ENCODE measurements around the gene SLC25A47.

SLC25A47 gene

DNA sequence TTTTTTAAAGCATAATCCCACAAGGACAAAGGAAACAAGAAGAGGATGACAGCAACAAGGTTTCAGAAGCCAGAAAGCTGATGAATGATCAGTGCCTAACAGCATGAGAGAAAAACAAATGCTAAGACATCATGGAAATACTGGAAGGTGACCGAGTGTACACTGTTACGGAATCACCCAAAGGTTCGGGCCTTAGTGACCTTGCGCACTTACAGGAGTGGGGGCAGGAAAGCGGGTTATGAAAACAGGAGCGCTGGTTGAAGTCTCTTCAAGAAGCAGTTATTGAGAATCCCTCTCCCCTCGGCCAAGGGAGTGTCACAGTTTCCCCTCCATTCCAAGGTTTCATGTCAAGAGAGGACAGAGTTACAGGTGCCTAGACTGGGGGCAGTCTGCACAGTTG is 42.6 kb downstream of the SLC25A47 start:
- no peak for TF ChIP-seq CTCF (IDR thresholded peaks at IDR 0.05; ENCODE audit: borderline replicate concordance, insufficient read depth, low read depth, low read length)
- H3K4me3 ChIP-seq (ENCODE audit: low read depth, low read length), result no peak overlapping the region

DNA sequence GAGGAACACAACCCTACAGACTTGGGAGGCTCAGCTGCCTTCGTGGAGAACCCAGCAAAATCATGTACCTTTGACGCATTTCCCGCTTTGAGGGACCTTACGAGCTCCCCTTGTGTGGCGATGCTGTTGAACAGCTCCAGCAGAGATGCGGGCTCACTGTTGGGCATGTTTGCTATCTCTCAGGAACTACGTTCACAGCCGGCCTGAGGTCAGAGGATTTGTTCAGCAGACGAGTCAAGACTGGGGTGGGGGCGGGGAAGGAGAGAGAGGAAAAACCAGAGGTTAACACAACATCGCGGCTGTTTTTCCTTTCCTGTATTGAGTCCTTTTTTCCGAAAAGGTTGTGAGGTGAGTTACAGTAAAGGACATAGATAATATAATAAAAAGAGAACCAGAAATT is 45.9 kb downstream of the SLC25A47 start:
- no peak for TF ChIP-seq CTCF (IDR thresholded peaks at IDR 0.05; ENCODE audit: borderline replicate concordance, insufficient read depth, low read depth, low read length)
- no peak overlapping the region for H3K4me3 ChIP-seq (ENCODE audit: low read depth, low read length)

DNA sequence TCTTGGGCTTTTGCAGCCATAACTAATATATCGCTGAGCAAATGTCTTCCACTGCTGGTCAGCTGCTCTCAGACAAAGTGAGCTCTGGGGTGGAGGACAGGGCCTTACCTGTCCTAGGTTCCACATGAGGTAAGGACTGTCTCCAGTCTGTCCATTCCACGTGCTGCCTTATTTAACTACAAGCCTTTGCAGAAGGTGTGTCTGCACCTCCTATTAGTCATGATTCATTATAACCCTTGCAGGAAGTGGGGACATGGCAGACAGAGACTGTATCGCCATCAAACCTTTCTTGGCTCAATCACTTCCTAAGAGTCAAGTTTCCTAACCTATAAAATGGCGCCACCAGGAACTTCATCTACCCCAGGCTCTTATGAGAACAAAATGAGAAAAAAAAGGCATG is 46.9 kb downstream of the SLC25A47 start:
- no peak for TF ChIP-seq CTCF (IDR thresholded peaks at IDR 0.05; ENCODE audit: borderline replicate concordance, insufficient read depth, low read depth, low read length)
- H3K4me3 ChIP-seq (ENCODE audit: low read depth, low read length), result no peak overlapping the region

DNA sequence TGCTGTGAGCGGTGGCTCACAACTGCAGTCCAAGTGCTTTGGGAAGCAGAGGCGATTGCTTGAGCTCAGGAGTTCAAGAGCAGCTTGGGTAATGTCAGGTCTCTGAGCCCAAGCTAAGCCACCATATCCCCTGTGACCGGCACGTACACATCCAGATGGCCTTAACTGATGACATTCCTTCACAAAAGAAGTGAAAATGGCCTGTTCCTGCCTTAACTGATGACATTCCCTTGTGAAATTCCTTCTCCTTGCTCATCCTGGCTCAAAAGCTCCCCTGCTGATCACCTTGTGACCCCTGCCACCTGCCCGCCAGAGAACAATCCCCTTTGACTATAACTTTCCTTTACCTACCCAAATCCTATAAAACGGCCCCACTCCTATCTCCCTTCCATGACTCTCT is 48.6 kb downstream of the SLC25A47 start:
- no peak for TF ChIP-seq CTCF (IDR thresholded peaks at IDR 0.05; ENCODE audit: borderline replicate concordance, insufficient read depth, low read depth, low read length)
- no peak overlapping the region for H3K4me3 ChIP-seq (ENCODE audit: low read depth, low read length)

- TF ChIP-seq CTCF (IDR thresholded peaks at IDR 0.05; ENCODE audit: borderline replicate concordance, insufficient read depth, low read depth, low read length), result no peak
- no peak overlapping the region for H3K4me3 ChIP-seq (ENCODE audit: low read depth, low read length)
These were observed 49.4 kb downstream of the SLC25A47 start for GRCh38 chr14:100372357-100373048.

DNA sequence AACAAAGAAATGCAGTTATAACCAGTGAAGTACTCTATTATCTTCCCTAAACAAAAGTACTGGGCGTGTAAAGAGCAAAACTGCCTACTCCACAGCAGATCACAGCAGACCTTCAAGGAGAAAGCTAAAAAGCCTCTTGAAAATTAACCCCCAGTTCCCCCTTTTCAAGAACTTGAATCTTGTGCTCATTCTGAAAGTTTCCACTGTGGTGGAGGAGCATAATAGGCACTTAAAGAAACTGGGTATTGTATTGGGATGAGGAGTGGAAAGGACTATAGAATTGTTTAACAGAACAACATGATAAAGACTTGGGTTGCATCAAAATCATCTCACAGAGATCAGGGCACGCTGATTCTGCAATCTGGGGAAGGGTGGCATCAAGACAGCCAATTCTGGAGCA is 51.1 kb downstream of the SLC25A47 start:
- no peak for TF ChIP-seq CTCF (IDR thresholded peaks at IDR 0.05; ENCODE audit: borderline replicate concordance, insufficient read depth, low read depth, low read length)
- H3K4me3 ChIP-seq (ENCODE audit: low read depth, low read length), result peak overlapping the region; percentile 89

GRCh38 chr14:100374876-100375265 is 51.7 kb downstream of the SLC25A47 start:
- H3K4me3 ChIP-seq (ENCODE audit: low read depth, low read length), result peak overlapping the region; percentile 89
- no peak for TF ChIP-seq CTCF (IDR thresholded peaks at IDR 0.05; ENCODE audit: borderline replicate concordance, insufficient read depth, low read depth, low read length)
